GM19035 (cell line): Measurements from ENCODE around the gene CLCN4.

Experiments
- ATAC-seq: cut with Tn5 transposase; IDR thresholded peaks from one replicate; pipeline ENCODE4 v1.9.1; 2021; ENCODE audit not compliant: unreplicated experiment

Gene CLCN4

DNA sequence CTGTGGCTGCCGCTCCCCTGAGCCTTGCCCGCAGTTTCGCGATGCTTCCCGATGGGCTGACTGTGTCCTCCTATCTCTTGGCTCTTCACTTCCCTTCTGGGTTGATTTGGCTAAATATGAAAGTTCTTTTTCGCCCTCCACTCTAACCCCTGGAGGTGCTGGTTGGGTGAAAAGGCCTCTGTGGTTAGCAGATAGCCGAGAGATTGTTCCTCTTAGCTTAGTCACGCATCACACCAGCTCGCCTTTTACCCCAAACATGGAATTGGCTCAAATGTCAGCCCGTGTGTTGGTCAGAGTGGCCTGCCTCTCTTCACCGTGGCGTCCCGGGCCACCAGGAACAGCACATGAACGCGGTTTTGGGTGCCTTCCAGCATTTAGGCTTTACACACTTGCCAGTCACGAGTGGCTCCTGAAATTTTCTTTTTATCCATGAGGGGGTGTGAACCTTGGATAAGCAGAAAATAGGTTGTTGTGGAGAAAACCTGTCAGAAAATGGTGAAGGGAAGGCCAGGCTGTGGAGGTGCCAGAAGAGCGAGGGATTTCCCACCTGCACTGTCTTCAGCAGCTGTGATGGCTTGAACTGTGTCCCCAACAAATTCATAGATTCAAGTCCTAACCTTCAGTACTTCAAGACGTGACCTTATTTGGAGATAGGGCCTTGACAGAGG is 8.9 kb downstream of the CLCN4 start:
- ATAC-seq, result no peak

DNA sequence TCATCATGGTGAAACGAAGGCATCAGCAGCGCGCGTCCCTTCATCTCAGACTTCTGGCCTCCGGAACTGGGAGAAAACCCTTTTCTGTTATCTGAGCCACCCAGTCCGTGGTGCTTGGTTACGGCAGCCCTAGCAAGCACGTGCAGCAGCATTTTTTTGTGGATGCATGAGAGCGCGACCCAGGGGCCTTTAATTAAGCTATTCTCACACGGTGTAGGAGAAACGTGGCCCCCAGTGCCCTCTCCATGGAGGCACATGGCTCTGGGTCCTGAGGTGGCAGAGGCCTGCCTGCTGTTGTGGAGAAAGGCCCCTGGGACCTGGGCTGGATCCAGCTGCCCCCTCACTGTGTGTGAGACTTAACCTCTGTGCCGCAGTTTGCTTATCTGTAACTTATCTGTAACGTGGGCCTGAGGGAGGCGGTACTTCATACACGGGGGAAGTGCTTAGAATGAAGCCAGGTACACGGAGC is 9.5 kb downstream of the CLCN4 start:
- no peak for ATAC-seq

GRCh38 chrX:10166731-10167151 is 10.0 kb downstream of the CLCN4 start:
- ATAC-seq, result peak; percentile 39

GRCh38 chrX:10167573-10167972 is 10.8 kb downstream of the CLCN4 start:
- peak; percentile 72 for ATAC-seq

GRCh38 chrX:10168226-10168625 is 11.5 kb downstream of the CLCN4 start:
- no peak for ATAC-seq

DNA sequence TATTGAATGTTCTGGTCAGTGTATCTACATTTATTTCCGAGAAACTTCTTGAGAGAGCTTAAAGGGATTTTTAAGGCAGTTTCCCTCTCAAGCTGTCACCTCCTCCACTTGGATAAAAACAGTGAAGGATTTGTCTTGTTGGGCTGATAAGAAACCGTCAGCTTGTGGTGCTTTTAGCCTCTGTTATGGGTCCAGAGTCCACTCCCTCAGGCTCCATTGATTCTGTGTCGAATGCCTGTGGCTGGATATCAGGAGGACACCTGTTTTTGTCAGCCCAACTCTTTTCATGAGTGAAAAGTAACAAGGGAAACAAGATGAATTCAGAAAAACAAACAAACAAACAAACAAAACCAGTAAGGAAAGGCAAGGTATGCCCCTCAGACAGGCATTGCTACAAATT is 12.4 kb downstream of the CLCN4 start:
- no peak for ATAC-seq

GRCh38 chrX:10171249-10171648 is 14.5 kb downstream of the CLCN4 start:
- no peak for ATAC-seq

- ATAC-seq, result no peak
Observed at GRCh38 chrX:10172877-10173276, 16.1 kb downstream of the CLCN4 start.

GRCh38 chrX:10173331-10173900 is 16.6 kb downstream of the CLCN4 start:
- no peak for ATAC-seq

- no peak for ATAC-seq
Observed at GRCh38 chrX:10174051-10174450, 17.3 kb downstream of the CLCN4 start.

- ATAC-seq, result no peak
Observed at GRCh38 chrX:10174810-10175209, 18.0 kb downstream of the CLCN4 start.

DNA sequence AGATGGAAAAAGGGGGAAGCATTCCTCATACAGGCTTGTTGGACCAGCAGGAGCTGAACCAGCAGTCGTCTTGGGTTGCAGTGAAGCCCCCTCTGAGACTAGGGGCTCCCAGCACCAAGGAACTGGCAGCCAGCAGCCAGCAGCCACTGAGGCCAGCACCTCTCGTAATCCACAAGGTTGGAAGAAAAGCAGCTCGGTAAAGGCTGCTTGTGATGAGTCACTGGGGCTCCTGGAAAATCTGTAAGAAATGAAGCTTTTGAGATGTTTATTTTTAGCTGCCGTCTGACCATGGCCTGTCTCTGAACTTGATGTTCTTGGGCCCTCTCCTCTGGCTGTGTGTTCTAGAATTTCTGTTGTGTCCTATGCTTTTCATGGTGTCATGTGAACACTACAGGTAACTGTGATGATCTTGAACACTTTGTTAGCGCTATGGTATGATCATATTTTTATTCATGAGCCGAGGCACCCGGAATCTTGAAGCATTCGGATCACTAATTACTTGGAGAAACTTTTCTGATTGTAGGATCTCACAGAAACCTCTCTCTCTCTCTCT is 18.6 kb downstream of the CLCN4 start:
- ATAC-seq, result no peak

DNA sequence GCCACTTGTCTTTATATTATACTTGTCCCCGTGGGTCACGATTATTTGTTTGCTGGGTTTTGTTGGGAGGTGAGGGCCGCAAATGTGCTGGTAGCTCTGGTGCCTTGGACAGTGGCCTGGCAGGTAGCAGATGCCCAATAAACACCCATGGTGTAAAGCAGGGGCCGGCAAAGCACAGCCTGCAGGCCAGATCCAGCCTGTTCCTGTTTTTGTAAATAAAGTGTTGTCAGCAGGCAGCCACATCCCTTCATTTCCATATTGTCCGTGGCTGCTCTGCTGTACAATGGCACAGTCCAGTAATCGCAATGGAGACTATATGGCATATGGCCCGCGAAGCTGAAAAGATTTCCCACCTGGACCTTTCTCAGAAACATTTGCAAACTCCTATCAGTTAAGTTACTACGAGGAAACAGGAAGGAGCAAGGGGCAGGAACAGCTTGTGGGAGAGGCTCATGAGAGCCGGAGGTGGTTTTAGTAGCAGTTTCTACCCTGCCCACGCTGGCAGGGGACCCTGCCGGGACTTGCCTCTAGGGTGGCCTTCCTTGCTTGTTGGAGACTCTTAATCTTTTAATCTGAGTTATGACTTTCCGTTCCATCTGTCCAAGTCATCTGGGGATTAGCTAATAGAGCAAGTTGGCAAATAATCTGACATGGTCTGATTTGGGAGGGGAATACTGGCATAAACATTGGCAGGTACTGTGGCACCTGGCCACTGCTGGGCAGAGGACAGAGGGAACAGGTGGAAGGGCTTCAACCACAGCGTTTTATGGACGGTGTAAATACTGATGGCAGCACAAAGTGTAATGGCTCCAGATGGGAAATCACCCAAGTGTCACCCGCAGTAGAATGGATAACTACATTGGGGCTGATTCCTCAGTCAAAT is 19.6 kb downstream of the CLCN4 start:
- peak; percentile 90 for ATAC-seq

- ATAC-seq, result no peak
Observed at GRCh38 chrX:10177004-10177396, 20.2 kb downstream of the CLCN4 start.

DNA sequence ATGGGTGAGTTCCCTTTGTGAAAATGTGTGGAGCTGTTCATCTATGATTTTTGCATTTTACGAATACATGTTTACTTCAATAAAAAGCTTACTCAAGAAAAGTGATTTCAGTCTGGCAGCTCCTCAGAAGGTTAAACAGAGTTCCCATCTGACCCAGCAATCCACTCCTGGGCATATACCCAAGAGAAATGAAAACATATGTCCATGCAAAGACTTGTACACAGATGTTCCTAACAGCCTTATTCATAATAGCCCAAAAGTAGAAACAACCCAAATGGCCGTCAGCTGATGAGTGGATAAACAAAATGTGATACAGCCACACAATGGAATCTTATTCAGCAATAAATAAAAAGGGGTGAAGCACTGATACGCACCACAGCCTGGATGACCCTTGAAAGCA is 20.8 kb downstream of the CLCN4 start:
- ATAC-seq, result no peak

GRCh38 chrX:10178866-10179463 is 22.2 kb downstream of the CLCN4 start:
- ATAC-seq, result no peak

DNA sequence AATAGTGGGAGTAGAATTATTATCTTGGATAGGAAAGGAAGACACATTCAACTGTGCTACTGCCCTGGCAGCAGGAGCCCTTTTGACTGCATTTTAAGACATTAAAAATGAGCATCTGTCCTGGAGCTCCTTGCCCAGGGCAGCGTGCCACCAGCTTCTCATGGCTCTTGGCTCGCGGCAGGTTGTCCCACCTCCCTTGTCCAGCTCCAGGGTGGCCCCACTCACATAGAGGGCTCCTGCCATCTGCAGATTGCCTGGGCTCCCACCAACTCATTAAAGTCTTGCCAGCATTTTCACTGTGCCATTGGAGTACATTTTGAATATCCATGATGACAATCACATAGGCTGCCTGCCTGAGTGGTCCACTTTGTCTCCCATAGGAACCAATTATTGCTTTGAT is 27.0 kb downstream of the CLCN4 start:
- ATAC-seq, result no peak

DNA sequence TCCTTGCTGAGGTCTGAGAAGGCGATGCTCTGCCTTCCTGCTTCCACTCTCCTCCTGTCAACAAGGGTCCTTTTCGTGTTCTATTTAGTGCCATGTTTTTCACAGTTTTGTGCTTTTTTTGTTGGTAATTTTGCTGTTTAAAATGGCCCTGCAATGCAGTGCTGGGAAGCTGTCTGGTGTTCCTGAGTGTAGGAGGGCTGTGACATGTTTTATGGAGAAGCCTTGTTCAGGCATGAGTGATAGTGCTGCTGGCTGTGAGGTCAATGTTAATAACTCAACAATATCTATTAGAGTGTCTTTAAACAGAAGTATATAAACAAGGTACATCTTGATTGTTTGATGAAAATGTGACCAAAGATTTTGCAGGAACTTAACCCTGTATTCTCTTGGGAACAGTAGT is 27.6 kb downstream of the CLCN4 start:
- no peak for ATAC-seq

GRCh38 chrX:10186355-10186754 is 29.6 kb downstream of the CLCN4 start:
- ATAC-seq, result no peak

DNA sequence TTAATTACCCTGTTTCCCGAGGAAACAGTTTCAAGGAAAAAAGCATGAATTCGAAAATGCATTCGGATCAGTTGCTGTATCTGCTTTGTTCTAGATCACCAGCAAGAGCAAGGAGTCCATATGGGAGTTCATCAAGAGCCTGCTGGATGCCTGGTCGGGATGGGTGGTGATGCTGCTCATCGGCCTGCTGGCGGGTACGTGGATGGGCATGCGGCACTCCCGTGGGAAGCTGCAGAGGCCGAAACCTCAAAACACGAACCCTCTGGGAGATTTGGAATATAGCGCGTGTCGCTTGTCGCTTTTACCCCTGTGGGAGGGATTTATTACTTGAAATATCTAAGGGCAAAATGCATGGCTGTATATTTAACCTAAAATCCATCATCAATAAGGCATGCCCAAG is 30.6 kb downstream of the CLCN4 start:
- no peak for ATAC-seq
